Measurements from ENCODE around the gene UBAC1. TPM values are rescaled to one million over a fixed set of nuclear protein-coding genes. Genes with fewer than 3 reads are reported as not detected.

Gene UBAC1
- total and polyA plus RNA-seq, 9 of the 15 experiments (the other 6 are each of a cell fraction or from before 2014, with no cell fraction given): 94.0 to 399 (median 228) TPM

DNA sequence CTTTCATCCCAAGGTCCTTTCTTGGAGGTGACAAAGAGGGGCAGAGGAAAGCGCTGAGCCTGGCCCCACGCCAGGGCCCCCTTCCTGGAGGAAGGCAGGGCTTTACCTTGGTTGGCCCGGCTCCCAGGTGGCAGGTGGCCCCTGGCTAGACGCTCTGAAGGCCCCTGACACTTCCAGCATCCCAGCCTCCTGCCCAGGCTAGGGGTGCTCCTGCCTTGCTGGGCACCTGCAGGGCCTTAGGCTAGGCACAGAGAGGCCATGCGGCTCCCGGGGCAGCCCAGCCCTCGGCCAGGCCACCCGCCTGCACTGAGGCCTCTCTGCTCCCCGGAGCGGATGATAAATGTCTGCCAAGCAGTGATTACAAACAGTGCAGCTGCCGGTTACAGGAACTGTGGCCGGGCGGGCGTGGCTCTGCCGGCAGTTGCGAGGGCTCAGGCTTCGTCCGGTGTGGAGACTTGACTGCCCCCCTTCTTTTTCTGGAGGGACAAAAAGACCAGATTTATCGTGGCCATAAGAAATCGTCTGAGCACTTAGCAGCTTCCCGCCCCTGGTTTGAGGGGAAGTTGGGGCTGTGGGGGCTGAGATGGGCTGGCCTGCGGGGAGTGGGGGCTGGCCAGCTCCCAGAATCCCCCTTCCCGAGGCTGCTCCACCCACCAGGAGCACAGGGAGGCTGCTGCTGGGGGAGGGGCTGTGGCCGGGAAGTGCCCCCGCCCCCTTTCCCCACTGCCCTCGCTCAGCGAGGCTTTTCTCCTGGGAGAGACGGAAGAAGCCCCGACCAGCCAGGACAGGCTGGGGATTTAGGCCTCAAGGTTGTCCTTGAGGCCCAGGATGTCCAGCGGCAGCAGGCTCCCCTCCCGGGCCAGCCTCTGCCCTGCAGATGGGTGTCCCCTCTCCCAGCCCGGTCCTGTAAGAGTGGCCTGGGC is 31.6 kb upstream of the UBAC1 start (continued):
- TF ChIP-seq SMARCA5 (IDR thresholded peaks at IDR 0.05) (peak; percentile 93), ESRRA (IDR thresholded peaks at IDR 0.05; ENCODE audit: borderline replicate concordance, low read depth) (no peak; the same call in 1 of the 2 replicates), XRCC5 (IDR thresholded peaks at IDR 0.05; ENCODE audit: low read depth, low read length) (0 out of 2 replicates have a peak, but pooled peaks have one; percentile 67), FOXA1 (IDR thresholded peaks at IDR 0.05; ENCODE audit: borderline replicate concordance) (no peak), EP400 (IDR thresholded peaks at IDR 0.05) (peak; percentile 40; the same call in 1 of the 2 replicates), HLTF (IDR thresholded peaks at IDR 0.05) (no peak), ZNF431 (CRISPR knock-in tag; IDR thresholded peaks at IDR 0.05) (no peak), SOX6 (IDR thresholded peaks at IDR 0.05) (peak; percentile 64), ZNF75A (CRISPR knock-in tag; IDR thresholded peaks at IDR 0.05) (no peak), ZNF197 (CRISPR knock-in tag; IDR thresholded peaks at IDR 0.05; ENCODE audit: low read depth) (no peak), KLF13 (tag; IDR thresholded peaks at IDR 0.05; ENCODE audit: borderline replicate concordance, low read depth) (0 out of 2 replicates have a peak, but pooled peaks have one; percentile 11), NFYB (IDR thresholded peaks at IDR 0.05; ENCODE audit: extremely low read depth, insufficient read length) (no peak), ZNF224 (CRISPR knock-in tag; IDR thresholded peaks at IDR 0.05) (no peak), TBL1XR1 (IDR thresholded peaks at IDR 0.05; ENCODE audit: low read length in 2 of 2) (no peak), CHD4 (IDR thresholded peaks at IDR 0.05; ENCODE audit: insufficient read depth, insufficient replicate concordance, low read depth, low read length, poor library complexity, severe bottlenecking) (no peak)
- TF ChIP-seq, protein P1, sequence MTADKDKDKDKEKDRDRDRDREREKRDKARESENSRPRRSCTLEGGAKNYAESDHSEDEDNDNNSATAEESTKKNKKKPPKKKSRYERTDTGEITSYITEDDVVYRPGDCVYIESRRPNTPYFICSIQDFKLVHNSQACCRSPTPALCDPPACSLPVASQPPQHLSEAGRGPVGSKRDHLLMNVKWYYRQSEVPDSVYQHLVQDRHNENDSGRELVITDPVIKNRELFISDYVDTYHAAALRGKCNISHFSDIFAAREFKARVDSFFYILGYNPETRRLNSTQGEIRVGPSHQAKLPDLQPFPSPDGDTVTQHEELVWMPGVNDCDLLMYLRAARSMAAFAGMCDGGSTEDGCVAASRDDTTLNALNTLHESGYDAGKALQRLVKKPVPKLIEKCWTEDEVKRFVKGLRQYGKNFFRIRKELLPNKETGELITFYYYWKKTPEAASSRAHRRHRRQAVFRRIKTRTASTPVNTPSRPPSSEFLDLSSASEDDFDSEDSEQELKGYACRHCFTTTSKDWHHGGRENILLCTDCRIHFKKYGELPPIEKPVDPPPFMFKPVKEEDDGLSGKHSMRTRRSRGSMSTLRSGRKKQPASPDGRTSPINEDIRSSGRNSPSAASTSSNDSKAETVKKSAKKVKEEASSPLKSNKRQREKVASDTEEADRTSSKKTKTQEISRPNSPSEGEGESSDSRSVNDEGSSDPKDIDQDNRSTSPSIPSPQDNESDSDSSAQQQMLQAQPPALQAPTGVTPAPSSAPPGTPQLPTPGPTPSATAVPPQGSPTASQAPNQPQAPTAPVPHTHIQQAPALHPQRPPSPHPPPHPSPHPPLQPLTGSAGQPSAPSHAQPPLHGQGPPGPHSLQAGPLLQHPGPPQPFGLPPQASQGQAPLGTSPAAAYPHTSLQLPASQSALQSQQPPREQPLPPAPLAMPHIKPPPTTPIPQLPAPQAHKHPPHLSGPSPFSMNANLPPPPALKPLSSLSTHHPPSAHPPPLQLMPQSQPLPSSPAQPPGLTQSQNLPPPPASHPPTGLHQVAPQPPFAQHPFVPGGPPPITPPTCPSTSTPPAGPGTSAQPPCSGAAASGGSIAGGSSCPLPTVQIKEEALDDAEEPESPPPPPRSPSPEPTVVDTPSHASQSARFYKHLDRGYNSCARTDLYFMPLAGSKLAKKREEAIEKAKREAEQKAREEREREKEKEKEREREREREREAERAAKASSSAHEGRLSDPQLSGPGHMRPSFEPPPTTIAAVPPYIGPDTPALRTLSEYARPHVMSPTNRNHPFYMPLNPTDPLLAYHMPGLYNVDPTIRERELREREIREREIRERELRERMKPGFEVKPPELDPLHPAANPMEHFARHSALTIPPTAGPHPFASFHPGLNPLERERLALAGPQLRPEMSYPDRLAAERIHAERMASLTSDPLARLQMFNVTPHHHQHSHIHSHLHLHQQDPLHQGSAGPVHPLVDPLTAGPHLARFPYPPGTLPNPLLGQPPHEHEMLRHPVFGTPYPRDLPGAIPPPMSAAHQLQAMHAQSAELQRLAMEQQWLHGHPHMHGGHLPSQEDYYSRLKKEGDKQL (CRISPR knock-in tag; IDR thresholded peaks at IDR 0.05; ENCODE audit: borderline replicate concordance): no peak
- TF ChIP-seq, protein P2, sequence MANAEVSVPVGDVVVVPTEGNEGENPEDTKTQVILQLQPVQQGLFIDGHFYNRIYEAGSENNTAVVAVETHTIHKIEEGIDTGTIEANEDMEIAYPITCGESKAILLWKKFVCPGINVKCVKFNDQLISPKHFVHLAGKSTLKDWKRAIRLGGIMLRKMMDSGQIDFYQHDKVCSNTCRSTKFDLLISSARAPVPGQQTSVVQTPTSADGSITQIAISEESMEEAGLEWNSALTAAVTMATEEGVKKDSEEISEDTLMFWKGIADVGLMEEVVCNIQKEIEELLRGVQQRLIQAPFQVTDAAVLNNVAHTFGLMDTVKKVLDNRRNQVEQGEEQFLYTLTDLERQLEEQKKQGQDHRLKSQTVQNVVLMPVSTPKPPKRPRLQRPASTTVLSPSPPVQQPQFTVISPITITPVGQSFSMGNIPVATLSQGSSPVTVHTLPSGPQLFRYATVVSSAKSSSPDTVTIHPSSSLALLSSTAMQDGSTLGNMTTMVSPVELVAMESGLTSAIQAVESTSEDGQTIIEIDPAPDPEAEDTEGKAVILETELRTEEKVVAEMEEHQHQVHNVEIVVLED (CRISPR knock-in tag; IDR thresholded peaks at IDR 0.05): no peak
- TF ChIP-seq, protein P3, sequence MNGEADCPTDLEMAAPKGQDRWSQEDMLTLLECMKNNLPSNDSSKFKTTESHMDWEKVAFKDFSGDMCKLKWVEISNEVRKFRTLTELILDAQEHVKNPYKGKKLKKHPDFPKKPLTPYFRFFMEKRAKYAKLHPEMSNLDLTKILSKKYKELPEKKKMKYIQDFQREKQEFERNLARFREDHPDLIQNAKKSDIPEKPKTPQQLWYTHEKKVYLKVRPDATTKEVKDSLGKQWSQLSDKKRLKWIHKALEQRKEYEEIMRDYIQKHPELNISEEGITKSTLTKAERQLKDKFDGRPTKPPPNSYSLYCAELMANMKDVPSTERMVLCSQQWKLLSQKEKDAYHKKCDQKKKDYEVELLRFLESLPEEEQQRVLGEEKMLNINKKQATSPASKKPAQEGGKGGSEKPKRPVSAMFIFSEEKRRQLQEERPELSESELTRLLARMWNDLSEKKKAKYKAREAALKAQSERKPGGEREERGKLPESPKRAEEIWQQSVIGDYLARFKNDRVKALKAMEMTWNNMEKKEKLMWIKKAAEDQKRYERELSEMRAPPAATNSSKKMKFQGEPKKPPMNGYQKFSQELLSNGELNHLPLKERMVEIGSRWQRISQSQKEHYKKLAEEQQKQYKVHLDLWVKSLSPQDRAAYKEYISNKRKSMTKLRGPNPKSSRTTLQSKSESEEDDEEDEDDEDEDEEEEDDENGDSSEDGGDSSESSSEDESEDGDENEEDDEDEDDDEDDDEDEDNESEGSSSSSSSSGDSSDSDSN (IDR thresholded peaks at IDR 0.05; ENCODE audit: borderline replicate concordance in 1 of 2, low read depth in 2 of 2, low read length in 2 of 2): peak; percentile 76 to 92; a peak in 3 of 4 replicates
